Measurements from ENCODE around the gene SCAF8. TPM values are rescaled to one million over a fixed set of nuclear protein-coding genes. Genes with fewer than 3 reads are reported as not detected.

SCAF8 gene
- total and polyA plus RNA-seq, 2 of the 4 experiments (the other 2 are of a cell fraction) = 16.1 to 23.5 TPM

- H3K9ac ChIP-seq (ENCODE audit: low read depth, low read length) = no peak overlapping the region
- H2AK5ac ChIP-seq (ENCODE audit: low read depth, low read length) = no peak overlapping the region
- ATAC-seq (ENCODE audit: low read depth) (no peak), DNase-seq (no peak)
- 91% methylated on average over 4 of the region's 13 CpGs; no CpG with 5 or more reads in 1 of the 2 experiments for WGBS, 2 experiments (ENCODE audit: extremely low coverage in 2 of 2, insufficient read length in 1 of 2)
- H2BK5ac ChIP-seq (ENCODE audit: low read depth, low read length, poor library complexity, severe bottlenecking) = no peak overlapping the region
- no peak overlapping the region for H3K27ac ChIP-seq (ENCODE audit: insufficient read depth, low read length)
- H2AK9ac ChIP-seq (replicated peaks; ENCODE audit: low read depth, low read length, poor library complexity) = no peak overlapping the region
- H3K14ac ChIP-seq (replicated peaks; ENCODE audit: low read depth, low read length) = no peak overlapping the region
- no peak overlapping the region for H3K18ac ChIP-seq (ENCODE audit: low read depth, low read length)
- ChIA-PET POLR2A (ENCODE audit: unreplicated experiment) (no interaction called here), CTCF (no interaction called here)
- H3K56ac ChIP-seq (ENCODE audit: extremely low read depth, insufficient read depth, low read length) = no peak overlapping the region
- no peaks in the 10 kb centered on the region for H3K27me3 ChIP-seq (ENCODE audit: control insufficient read depth, insufficient read depth, low read length)
- no peak overlapping the region for H2BK20ac ChIP-seq (ENCODE audit: low read depth, low read length)
- H4K91ac ChIP-seq (ENCODE audit: insufficient read depth, low read depth, low read length) = no peak overlapping the region
- no peak overlapping the region for H3K4me2 ChIP-seq (ENCODE audit: low read depth, low read length)
- in situ Hi-C loops (cut with MboI; ENCODE audit: low sequenced_read_pairs) (no loop called here), dilution Hi-C loops (cut with HindIII; ENCODE audit: low sequenced_read_pairs, unreplicated experiment) (no loop called here), intact Hi-C loops (cut with micrococcal nuclease) (no loop called here)
- no peak overlapping the region for H3K4ac ChIP-seq (ENCODE audit: low read depth, low read length)
- TF ChIP-seq RAD21 (IDR thresholded peaks at IDR 0.05; ENCODE audit: low read length) = no peak
- peaks cover 4% of the 10 kb centered on the region; the same call in 1 of the 2 replicates for H3K4me1 ChIP-seq (ENCODE audit: control insufficient read depth, insufficient read depth, low read length)
- BruUV-seq (replicated peaks) = no TSS peak
- peaks cover 91% of the 10 kb centered on the region for H4K20me1 ChIP-seq (ENCODE audit: insufficient read depth, low read length)
- H2BK120ac ChIP-seq (ENCODE audit: low read depth, low read length) = no peak overlapping the region
- H3K9me1 ChIP-seq (ENCODE audit: insufficient read depth, low read length) = peaks cover 5% of the 10 kb centered on the region; the same call in 1 of the 2 replicates
- H3K79me1 ChIP-seq (ENCODE audit: low read depth in 1 of 2, low read length in 2 of 2) = peaks cover 2 to 48% of the 10 kb centered on the region in 2 experiments; a peak in 3 of 4 replicates
- H2AFZ ChIP-seq (replicated peaks; ENCODE audit: low read length, poor library complexity) = no peak overlapping the region
- no peaks in the 10 kb centered on the region for H3K9me3 ChIP-seq (ENCODE audit: control insufficient read depth, insufficient read depth, low read length)
- H4K8ac ChIP-seq (ENCODE audit: low read depth in 2 of 2, low read length in 2 of 2) = no peak overlapping the region
- H3K36me3 ChIP-seq (ENCODE audit: control insufficient read depth, insufficient read depth, low read length) = no peaks in the 10 kb centered on the region
- no peak overlapping the region for H2BK15ac ChIP-seq (ENCODE audit: low read depth, low read length)
- no peak overlapping the region for H3K4me3 ChIP-seq (ENCODE audit: insufficient read depth, low read depth, low read length)
- H3K23ac ChIP-seq (ENCODE audit: low read depth, low read length) = no peak overlapping the region
- no peak overlapping the region for H4K5ac ChIP-seq (ENCODE audit: low read depth, low read length)
Observed at GRCh38 chr6:154751011-154751800, 18.0 kb downstream of the SCAF8 start.
